GM13976 (cell line): ENCODE data around the gene ATG16L2.

Experiments used
- DNase-seq: peaks from one replicate; pipeline ENCODE4 v3.0.0; 2012; ENCODE audit warnings: low spot score
- in situ Hi-C: fragments of 300-500 bp; cut with MboI; formaldehyde crosslinking; loops from one replicate; pipeline ENCODE4 v1.12.0; 2022; ENCODE audit warnings: low sequenced_read_pairs, mixed read lengths, inconsistent platforms; ENCODE audit not compliant: unreplicated experiment
- TF ChIP-seq, protein P1 (sequence below): IDR thresholded peaks from 2 replicates; pipeline ENCODE4 v1.5.1; 2012; ENCODE audit warnings: borderline replicate concordance, mild to moderate bottlenecking; ENCODE audit not compliant: insufficient read depth; ENCODE audit errors: extremely low read depth, missing control alignments, control extremely low read depth

Gene ATG16L2

DNA sequence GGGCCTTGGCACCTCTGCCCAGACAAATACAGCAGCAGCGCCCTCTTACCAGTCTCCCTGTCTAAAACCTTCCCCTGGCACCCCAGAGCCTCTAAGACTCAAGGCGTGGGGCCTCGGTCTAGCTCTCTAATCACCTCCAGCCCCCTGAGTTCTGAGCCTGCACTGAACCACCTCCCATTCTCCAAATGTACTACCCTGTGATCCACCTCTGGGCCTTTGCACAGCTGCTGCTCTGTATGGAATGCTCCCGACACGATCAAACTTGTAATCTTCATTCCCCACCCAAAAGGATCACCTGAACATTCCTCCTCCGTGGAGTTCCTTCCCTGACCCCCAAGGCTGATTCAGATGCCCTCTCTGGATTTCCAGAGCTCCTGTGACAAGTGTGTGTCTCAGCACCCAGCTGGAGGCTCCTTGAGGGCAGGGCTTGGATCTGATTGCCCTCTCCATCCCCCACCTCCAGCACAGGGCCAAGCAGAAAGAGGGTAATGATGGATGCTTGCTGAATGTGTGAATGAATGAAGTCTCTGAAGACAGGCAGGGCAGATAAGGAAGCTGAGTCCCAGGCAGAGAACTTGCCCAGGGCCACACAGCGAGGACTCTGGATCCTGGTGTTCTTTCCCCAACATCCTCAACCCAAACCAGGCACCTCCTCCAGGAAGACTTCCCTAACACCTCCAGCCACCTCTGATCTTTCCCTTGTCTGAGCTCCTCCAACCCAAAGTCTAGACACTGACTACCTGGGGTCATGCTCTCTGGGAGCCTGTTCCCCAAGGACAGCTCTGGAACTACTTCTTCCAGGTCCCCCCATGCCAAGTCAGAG, 38.7 kb upstream of the ATG16L2 start:
- TF ChIP-seq, protein P1, sequence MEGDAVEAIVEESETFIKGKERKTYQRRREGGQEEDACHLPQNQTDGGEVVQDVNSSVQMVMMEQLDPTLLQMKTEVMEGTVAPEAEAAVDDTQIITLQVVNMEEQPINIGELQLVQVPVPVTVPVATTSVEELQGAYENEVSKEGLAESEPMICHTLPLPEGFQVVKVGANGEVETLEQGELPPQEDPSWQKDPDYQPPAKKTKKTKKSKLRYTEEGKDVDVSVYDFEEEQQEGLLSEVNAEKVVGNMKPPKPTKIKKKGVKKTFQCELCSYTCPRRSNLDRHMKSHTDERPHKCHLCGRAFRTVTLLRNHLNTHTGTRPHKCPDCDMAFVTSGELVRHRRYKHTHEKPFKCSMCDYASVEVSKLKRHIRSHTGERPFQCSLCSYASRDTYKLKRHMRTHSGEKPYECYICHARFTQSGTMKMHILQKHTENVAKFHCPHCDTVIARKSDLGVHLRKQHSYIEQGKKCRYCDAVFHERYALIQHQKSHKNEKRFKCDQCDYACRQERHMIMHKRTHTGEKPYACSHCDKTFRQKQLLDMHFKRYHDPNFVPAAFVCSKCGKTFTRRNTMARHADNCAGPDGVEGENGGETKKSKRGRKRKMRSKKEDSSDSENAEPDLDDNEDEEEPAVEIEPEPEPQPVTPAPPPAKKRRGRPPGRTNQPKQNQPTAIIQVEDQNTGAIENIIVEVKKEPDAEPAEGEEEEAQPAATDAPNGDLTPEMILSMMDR: no peak
- DNase-seq: no peak
- in situ Hi-C loops: no loop called here

- TF ChIP-seq, protein P1: no peak
- in situ Hi-C loops: no loop called here
- no peak for DNase-seq
These were observed 37.9 kb upstream of the ATG16L2 start for GRCh38 chr11:72776117-72776843.

- in situ Hi-C loops: no loop called here
- TF ChIP-seq, protein P1: no peak
- peak; percentile 44 for DNase-seq
These were observed 37.1 kb upstream of the ATG16L2 start for GRCh38 chr11:72776844-72777754.

- in situ Hi-C loops: no loop called here
- DNase-seq: no peak
- TF ChIP-seq, protein P1: no peak
These were observed 36.4 kb upstream of the ATG16L2 start for GRCh38 chr11:72777755-72778278.

DNA sequence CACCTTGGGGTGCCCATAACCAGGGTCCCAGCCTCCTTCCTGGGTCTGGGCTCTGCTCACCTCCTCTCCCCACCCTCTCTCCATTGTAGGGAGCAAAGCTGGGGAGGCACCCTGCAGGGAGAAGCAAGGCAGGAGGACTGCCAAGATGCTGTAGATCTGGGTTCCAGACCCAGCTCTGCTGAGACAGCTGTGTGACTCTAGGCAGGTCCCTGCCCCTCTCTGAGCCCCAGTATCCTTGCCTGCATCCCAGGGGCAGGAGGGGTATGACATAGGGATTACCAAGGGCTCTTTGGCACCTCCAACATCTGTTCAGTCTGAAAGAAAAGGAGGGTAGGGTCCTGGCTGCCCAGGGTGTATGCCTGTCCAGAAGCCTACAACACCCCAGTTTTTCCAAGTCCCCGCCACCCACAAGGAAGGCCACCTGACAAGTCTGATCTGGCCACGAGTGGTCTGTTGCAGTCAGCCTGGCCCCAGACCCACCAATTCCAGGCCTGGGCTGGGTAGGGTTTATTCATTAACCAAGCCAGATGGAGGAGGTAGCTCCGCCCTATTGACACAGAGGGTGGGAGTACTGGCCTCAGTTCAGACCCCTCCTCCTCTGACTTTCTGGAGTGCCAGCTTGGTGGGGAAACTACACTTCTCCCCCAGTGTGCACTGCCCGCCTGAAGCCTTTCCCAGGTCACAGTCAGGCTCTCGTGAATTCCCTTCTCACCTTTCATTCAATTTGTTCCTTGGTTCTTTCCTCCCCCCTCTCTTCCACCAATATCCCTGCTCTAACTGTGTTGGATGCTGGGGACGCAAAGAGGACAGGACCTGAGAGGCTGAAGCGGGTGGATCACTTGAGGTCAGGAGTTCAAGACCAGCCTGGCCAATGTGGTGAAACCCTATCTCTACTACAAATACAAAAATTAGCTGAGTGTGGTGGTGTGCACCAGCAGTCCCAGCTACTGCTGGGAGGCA, 35.4 kb upstream of the ATG16L2 start:
- in situ Hi-C loops: no loop called here
- TF ChIP-seq, protein P1: no peak
- no peak for DNase-seq
